Esophagus muscularis mucosa (tissue), 4 donors: ENCODE measurements around the gene GHRL. TPM values are rescaled to one million over a fixed set of nuclear protein-coding genes. Genes with fewer than 3 reads are reported as not detected.
A peak's percentile ranks its signal among the peaks of the same experiment; 100 is the strongest.

Source experiments
- DNase-seq: peaks from one replicate; pipeline ENCODE4 v3.0.0-alpha.2; 2017; ENCODE audit errors: extremely low spot score
- H3K27ac ChIP-seq, 4 donors: fragments of 200-600 bp; sonication (generic); replicated peaks in 1 of 4; 1 replicate in 3 of 4; 2 replicates in 1 of 4; pipeline ENCODE4 v1.5.1; 2016 to 2019; ENCODE audit warnings: mild to moderate bottlenecking in 1 of 4
- H3K27me3 ChIP-seq, 4 donors: fragments of 200-600 bp; sonication (generic); one replicate each; pipeline versions ENCODE4 v1.5.1 to v1.6.0; 2016 to 2019
- H3K36me3 ChIP-seq, 4 donors: fragments of 200-600 bp; sonication (generic); one replicate each; pipeline ENCODE4 v1.5.1; 2016 to 2019
- H3K4me1 ChIP-seq, 4 donors: fragments of 200-600 bp; sonication (generic); one replicate each; pipeline ENCODE4 v1.5.1; 2016 to 2019
- H3K4me3 ChIP-seq, 4 donors: fragments of 200-600 bp; sonication (generic); 1 replicate in 2 of 4; 2 replicates in 2 of 4; pipeline ENCODE4 v1.5.1; 2016 to 2019; ENCODE audit warnings: mild to moderate bottlenecking in 4 of 4, moderate library complexity in 1 of 4
- H3K9me3 ChIP-seq, 4 donors: fragments of 200-600 bp; sonication (generic); 1 replicate in 3 of 4; 2 replicates in 1 of 4; pipeline ENCODE4 v1.5.1; 2016 to 2019
- CTCF ChIP-seq, 3 experiments: fragments of 200-600 bp in 2 of 3; fragments of 450-650 bp in 1 of 3; sonication (generic) in 2 of 3; IDR thresholded peaks; one replicate each; pipeline ENCODE4 v1.5.1; 2017 to 2019; ENCODE audit warnings: antibody characterized with exemption in 3 of 3, mild to moderate bottlenecking in 2 of 3, moderate library complexity in 1 of 3
- EP300 ChIP-seq: sonication (generic); formaldehyde crosslinking; IDR thresholded peaks from one replicate; pipeline ENCODE4 v1.6.1; 2017; ENCODE audit warnings: antibody characterized with exemption
- POLR2A ChIP-seq: fragments of 450-650 bp; IDR thresholded peaks from one replicate; pipeline ENCODE4 v1.6.1; 2017; ENCODE audit warnings: antibody characterized with exemption, moderate library complexity, mild to moderate bottlenecking, low read depth
- POLR2AphosphoS5 ChIP-seq, 2 donors: sonication (generic); formaldehyde crosslinking; IDR thresholded peaks; one replicate each; pipeline ENCODE4 v1.6.1; 2017; ENCODE audit warnings: antibody characterized with exemption in 2 of 2
- WGBS: methylation state at CpG from one replicate; pipeline ENCODE4 v1.1.5; 2018; 5-methylcytosine and 5-hydroxymethylcytosine counted together
- intact Hi-C: fragments of 100-400 bp; cut with DNase I; formaldehyde crosslinking; loops from one replicate; pipeline ENCODE4 v1.15.1; 2023
- total RNA-seq, 4 donors: library from RNA; depleted of rRNA; stranded (reverse); fragments of >200 nt; gene quantifications; one replicate each; pipeline versions ENCODE4 v1.1.0 to v1.2.1, GENCODE V29; 2016

The GHRL gene
- total RNA-seq, 4 donors from 2014 or later: 0.40 TPM; not detected in 3

- TF ChIP-seq POLR2A (no peak), CTCF (IDR thresholded peaks at IDR 0.05) (no peak), POLR2AphosphoS5 (IDR thresholded peaks at IDR 0.05) (no peak), EP300 (no peak)
- H3K4me1 ChIP-seq: peaks cover 0 to 12% (median 5%) of the 10 kb centered on the region in 4 donors
- peaks cover 0 to 84% (median 60%) of the 10 kb centered on the region in 4 donors for H3K36me3 ChIP-seq
- WGBS: 89% methylated on average over 12 of the region's 12 CpGs
- no peak overlapping the region for H3K27ac ChIP-seq
- intact Hi-C loops: no loop called here
- H3K4me3 ChIP-seq: no peak overlapping the region
- no peaks in the 10 kb centered on the region for H3K9me3 ChIP-seq
- DNase-seq: no peak
- no peaks in the 10 kb centered on the region for H3K27me3 ChIP-seq
Measured at GRCh38 chr3:10287936-10288574, 4.7 kb downstream of the GHRL start.

GRCh38 chr3:10286596-10287295, 6.0 kb downstream of the GHRL start:
- H3K27me3 ChIP-seq: no peaks in the 10 kb centered on the region
- 67% methylated on average over 1 of the region's 2 CpGs for WGBS
- H3K4me1 ChIP-seq: peaks cover 0 to 12% (median 2%) of the 10 kb centered on the region in 4 donors
- H3K9me3 ChIP-seq: no peaks in the 10 kb centered on the region
- intact Hi-C loops: no loop called here
- no peak overlapping the region for H3K4me3 ChIP-seq
- DNase-seq: no peak
- peaks cover 0 to 82% (median 57%) of the 10 kb centered on the region in 4 donors for H3K36me3 ChIP-seq
- TF ChIP-seq EP300 (no peak), CTCF (IDR thresholded peaks at IDR 0.05) (peak in 1 of 3 experiments; percentile 31), POLR2AphosphoS5 (IDR thresholded peaks at IDR 0.05) (no peak)
- H3K27ac ChIP-seq: no peak overlapping the region

- intact Hi-C loops: no loop called here
- Histone ChIP-seq H3K9me3 (no peaks in the 10 kb centered on the region), H3K27me3 (no peaks in the 10 kb centered on the region), H3K36me3 (peaks cover 4 to 80% (median 57%) of the 10 kb centered on the region in 4 donors), H3K27ac (no peak overlapping the region), H3K4me1 (peaks cover 0 to 12% (median 2%) of the 10 kb centered on the region in 4 donors), H3K4me3 (no peak overlapping the region)
- 97% methylated on average over 5 of the region's 5 CpGs for WGBS
- no peak for DNase-seq
- no peak for TF ChIP-seq CTCF (IDR thresholded peaks at IDR 0.05)
Measured at GRCh38 chr3:10286133-10286524, 6.6 kb downstream of the GHRL start.

GRCh38 chr3:10285272-10286132, 7.2 kb downstream of the GHRL start:
- Histone ChIP-seq H3K27me3 (no peaks in the 10 kb centered on the region), H3K4me3 (no peak overlapping the region), H3K36me3 (peaks cover 10 to 80% (median 61%) of the 10 kb centered on the region in 4 donors), H3K9me3 (no peaks in the 10 kb centered on the region), H3K4me1 (peaks cover 0 to 12% (median 2%) of the 10 kb centered on the region in 4 donors), H3K27ac (no peak overlapping the region)
- DNase-seq: no peak
- no peak for TF ChIP-seq CTCF (IDR thresholded peaks at IDR 0.05)
- no peak for TF ChIP-seq EP300
- TF ChIP-seq POLR2AphosphoS5 (IDR thresholded peaks at IDR 0.05): no peak
- TF ChIP-seq POLR2A: no peak
- intact Hi-C loops: no loop called here
- WGBS: 91% methylated on average over 12 of the region's 12 CpGs
